Medulla oblongata (tissue), 1 donor: ENCODE measurements around the gene BNC2.

Experiments used
- DNase-seq: peaks from one replicate; pipeline ENCODE4 v3.0.0-alpha.2; 2015; ENCODE audit errors: extremely low spot score

BNC2 gene

DNA sequence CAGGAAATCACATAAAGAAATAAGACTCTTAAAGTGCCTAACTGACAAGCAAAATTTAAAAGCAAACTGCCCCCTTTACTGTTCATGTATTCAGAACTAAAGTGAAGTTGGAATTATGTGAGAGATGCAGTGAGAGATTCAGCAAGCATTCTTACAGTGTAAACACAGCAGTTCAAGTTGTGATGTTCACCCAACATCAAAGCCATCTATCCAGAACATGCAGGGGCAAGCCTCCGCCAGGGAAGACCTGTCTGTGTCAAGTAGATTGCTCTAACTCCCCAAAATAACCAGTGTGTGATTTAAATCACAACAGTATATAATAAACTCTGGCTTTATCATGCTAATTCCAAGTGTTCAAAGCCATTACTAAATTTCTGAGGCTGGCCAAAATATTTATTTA lies 233.3 kb downstream of the BNC2 start:
- DNase-seq, result no peak

DNA sequence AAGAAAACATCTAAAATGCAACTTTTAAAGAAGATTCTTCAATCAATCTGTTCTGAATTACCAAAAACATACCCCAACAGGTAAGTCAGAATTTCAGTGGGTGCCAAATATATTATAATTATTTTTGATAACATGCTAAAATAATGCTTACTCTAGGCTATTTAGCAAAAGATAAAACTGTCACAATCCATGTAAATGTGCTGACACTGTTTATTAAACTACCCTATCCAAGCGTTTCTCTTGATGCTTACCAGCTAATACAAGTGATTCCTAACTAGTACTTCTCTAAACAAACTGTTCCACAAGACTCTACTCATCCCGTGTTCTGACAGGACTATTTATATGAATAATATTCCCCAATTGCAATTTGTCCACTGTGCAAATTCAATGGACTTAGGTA lies 236.7 kb downstream of the BNC2 start:
- no peak for DNase-seq

DNA sequence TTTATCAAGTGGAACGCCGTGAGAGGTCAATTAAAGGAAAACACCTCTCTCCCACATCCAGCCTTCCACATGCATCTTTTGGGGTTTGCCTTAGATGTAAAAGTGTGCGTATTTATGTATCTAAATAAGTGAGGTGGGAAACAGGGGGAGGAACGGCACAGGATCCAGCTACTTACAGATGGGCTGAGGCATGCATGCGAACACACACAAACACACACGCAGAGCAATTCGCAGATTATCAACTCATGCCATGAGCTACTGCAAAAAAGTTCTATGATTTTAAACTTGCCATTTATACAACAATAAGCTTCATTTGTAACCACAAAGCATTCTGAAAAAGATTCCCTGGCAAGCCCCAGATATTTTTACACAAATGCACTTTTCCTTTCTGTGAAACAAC lies 242.1 kb downstream of the BNC2 start:
- no peak for DNase-seq

DNA sequence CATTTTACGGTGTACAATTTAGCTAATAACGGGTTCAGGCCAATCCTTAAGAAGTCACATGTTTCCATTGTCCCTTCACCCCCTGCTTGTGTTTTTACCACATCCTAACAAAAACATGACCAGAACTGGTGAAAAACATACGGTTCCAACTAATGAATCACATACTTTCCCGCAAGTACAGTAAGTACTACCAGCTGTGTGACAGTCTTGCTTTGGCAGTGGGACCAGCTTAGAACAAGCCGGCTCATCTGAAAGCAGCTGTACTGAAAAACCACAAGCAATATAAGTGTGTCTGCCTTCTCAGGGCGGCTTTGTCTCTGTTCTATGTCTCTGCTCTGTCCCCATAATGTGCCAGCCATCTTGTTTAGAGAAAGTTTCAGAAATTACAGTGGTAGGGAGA lies 242.5 kb downstream of the BNC2 start:
- no peak for DNase-seq

DNA sequence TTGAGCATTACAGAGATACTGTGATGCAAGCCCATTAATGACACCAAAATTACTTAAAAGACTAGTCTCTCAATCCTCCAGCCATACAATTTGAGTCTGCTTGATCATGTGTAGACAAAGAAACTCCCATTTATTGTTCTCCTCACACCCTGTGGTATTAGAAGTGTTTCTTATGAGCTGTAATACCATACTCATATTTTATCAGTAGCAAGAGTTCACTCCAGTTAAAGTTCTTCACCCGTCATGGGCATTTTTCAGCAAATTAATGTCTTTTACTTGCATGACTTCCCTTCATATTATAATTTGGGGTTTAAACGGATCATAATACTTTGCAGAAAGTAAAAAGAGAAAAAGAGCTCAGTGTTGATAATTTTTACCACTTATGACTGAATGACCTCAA lies 242.9 kb downstream of the BNC2 start:
- DNase-seq, result no peak

DNA sequence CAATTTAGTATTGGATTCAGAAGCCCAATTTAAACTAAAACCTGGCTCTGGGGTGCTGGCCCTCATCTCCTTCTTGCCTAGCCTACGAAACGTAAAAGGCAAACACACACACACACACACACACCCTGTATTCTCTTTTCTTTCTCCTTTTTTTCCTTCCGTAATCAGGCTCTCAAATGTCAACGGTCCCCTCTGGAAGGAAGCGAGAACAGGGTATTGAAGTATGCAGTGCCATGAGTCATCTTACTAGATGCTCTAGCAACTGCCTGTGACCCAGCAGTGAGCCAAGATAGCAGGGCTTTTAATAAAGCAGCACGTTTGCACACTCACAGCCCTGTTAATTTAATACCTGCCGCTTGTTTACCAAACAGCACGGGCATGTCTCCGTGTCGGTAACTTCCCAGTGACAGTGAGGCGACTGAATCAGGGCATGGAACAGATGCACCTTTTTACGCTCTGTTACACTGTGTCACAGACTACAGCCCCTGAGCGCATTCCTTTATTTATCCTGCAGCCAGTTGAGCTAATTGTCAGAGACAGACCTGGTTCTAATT lies 243.8 kb downstream of the BNC2 start:
- DNase-seq, result no peak

DNA sequence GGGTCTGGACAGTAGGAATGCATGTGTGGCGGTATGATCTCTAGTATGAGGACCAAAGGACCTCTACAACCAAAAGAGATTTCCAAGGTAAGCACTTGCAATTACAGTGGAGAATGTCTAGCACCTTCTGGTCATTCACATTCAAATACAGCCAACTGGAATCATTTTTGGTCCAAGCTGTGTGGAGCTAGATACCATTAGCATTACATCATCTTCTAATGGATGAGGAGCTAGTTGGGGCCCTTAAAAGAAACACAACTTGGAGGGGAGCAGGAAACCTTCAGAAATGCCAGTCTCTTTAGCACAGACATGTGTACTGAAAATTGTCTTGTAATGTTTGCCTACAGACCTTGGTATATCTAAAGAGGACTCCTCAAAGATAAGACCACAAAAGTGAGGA lies 244.7 kb downstream of the BNC2 start:
- no peak for DNase-seq

DNA sequence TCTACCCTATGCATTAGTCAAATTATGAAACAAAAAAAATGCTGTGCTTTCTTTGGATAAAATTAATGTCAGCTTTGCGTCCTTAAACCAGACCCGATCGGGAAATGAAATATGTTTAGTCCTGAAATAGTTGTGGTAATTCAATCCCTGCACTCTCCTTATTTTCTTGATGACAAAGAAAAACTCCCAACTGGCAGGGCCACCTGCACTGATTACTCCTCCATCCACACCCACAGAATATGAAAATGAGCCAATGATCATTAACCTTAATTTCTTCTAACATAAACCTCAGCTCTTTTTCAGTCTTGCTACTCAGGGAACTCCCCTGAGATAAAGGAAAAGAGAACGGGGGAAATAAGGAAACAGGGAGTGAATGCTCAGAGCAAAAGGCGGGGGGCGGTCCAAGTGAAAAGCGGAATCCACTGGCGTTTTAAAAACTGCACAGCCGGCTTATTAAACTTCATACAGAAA lies 245.3 kb downstream of the BNC2 start:
- DNase-seq, result no peak

DNA sequence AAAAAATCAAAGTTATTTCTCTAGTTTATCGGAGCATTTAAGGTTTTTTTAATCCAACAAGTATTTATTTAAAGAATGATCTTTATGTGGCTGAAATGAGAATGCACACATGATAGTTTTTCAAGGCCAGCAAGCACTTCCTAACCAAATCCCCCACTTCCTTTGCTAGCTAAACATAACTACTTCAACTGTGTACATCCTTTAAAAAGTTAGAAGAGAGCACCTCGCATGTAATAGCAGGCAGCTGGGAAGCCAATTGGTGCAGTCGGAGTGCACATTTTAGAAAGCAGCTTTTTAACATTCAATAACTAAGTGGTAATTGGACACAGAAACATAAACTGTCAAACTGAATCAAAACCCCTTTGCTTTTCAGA lies 245.7 kb downstream of the BNC2 start:
- DNase-seq, result no peak

DNA sequence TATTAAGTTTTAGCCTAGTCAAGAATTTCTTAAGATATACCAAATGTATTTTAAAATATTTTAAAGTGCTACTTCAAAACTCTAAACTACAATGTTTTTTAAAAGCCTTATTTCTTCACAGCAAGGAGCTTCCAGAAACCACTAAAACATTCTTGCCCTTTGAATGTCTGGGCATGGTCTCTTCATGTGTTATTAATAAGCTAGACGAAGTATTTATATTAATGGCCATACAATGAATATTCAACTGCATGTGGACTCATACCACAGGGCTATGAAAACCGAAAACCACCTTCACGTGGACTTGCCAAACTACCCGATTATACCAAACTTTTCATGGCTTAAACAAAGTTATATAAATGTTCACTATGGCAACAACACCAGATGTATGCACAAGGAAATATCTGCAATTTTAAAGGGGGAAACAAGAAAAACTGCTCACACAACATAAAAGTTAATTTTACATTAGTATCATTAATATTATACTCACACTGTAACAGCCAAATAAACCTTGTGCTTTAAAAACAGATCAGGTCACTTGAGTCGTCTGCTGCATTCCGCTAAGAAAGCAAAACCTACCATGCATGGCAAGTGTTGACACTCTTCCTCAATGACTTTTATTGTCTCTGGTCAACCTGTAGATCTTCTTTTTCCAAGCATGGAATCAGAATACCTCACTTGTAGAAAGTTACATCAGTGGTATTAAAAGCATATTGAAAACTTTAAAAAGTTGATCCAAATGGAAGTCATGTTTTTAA lies 246.3 kb downstream of the BNC2 start:
- no peak for DNase-seq

DNA sequence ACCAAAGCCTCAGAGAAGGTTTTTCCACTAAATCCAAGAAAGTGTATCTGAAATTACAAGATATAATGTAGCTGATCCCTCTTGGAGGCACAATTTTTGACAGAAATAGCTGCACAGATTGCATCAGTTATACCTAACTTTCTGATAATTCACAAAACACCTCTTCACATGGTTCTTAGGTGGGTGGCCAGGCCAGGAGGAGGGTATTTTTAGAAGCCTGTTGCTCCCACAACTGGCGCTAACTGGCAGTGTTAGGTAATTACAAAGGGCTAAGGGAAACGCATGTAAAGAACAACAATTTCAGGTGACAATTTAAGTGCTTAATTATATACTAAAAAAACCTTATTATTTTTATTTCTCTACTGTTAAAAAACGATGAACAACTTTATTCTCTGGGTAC lies 247.9 kb downstream of the BNC2 start:
- no peak for DNase-seq

DNA sequence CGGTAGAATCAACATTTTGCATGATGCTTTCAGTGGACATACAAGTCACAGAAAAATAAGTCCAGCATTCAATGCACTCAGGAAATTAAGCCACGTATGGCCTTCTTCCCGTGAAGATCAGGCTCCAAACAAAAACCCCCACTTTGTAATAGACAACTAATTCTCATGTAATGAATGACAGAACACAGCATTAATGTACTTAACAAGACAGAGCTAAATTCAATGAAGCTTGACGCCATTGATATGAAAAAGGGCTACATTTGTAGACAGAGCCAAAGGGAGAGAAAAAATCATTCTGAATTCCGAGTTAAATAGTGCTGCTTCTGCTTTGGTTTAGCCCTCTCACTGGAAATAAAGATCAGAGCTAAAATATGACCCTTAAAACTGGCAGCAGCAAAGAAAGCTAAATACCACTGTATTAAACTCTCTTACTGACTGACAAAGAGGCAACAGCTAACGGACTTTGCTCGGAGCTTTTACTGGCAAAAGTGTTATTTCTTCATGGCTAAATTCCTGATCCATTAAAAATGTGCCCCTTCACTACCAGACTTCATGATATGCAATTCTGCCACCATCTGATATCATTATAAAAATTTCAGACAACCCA lies 250.5 kb downstream of the BNC2 start:
- no peak for DNase-seq

DNA sequence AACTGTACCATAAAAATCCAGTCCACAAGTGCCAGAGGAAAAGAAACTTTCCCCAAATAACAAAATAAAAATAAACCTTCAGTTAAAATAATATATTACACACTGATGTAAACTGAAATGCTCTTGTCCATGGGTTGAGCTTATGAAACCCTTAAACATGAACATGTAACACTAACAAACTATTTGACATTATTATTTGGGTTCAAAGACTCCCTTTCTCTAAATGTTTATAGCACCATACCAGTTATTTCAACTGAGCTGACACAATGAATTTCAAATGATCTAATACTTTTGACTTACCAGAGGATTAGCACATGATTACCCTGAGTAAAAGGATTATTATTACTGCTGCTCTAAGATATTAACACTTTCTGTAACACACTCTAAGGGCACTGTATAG lies 251.1 kb downstream of the BNC2 start:
- DNase-seq, result no peak

DNA sequence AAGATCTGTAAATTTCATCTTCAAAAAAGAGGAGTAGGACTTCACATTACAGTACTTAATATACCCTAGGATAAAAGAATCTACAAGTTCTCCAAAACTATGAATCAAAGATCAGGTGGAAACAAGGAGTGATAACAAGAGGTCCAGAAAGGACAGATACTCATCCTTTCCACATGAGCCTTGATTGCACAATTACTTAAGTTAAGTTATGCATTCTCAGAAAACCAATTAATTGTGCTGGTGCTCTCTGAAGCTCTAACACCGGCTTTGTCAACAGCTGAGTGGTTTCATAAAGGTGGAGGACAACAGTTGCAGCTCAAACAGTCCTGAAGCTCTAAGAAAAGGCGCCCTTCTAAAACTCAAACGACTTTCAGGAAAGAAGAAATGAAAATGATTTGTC lies 251.9 kb downstream of the BNC2 start:
- DNase-seq, result no peak

DNA sequence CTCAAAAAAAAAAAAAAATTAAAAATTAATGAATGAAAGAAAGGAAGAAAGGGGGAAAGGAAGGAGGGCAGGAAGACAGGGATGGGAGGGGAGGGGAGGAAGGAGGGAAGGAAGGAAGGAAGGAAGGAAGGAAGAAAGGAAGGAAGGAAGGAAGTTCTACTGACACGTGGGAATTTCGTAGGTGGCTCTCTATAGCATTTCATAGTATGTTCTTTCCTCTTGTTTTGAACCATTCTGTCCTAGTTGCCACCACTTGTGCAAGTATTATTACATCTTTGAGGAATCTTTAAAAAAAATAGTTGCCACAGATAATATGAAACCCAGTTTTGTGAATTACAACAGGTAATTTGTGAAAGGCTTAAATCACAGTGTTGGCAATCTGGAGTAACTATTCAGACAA lies 253.8 kb downstream of the BNC2 start:
- no peak for DNase-seq

DNA sequence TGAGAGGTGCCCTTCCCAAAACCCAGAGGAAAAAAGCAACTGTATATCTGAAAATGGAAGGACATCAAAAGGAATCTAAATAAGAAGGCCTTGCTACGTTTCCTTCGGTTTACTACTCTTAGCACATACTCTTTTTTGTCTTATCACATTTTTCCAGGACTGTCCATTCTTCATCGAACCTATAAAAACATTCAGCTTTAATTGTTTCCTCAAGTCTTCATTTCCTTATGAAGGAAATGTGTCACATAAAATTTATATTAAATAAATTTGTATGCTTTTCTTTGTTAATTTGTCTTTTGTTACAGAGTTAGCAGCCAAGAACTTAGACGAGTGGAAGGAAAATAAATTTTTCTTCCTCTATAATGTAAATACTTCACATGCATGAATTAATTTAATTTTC lies 255.0 kb downstream of the BNC2 start:
- DNase-seq, result no peak

DNA sequence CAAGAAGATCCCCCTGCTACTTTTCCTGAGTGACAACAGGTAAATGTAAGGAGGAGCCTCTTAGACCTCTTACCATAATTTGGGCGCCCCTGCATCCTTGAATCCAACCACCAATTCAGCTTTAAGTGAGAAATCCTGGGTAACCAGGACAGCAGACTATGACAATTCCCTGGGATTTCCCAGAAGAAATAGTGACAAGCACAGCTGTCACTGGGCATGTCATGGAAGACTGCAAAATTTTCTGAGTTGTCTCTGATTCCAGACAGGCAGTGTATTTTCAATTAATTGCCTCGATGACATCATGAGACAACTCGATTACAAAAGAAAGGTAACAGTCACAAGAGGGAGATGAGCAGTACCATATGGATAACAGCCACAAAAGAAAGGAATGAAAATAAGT lies 256.9 kb downstream of the BNC2 start:
- DNase-seq, result no peak

DNA sequence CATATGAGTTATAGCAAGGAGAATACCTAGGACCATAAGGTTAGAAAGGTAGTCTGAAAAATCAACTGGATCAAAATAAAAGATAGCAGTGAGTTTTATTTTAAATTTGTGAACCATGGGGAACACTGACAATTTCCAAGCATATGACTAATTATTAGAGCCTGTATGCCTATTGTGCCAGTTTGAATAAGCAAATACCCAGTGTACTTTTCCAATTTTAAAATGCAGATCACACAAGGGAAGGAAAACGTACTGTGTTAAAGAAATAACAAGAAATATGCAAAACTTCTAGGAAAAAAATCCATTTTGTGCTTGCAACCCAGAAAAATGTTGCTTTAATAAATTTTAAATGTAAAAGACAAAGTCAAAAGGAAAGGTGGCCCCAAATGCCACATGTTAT lies 257.4 kb downstream of the BNC2 start:
- DNase-seq, result no peak

DNA sequence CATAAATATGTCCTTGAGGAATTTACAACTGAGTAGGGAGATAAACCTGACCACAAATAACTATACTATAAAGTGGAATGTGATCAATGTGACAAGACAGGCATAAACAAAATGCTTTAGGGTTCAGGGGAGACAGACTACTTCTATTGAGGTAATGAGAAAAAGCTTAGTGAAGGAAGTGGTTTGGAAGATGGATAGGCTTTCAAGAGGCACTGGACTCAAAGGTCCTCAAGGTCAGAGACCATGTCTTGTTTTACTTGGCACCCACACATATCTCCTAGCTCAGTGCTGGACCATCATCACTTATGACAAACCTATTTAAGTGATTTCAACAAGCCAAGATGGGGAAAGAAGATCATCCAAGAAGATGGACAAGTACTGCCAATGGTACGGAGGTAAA lies 257.8 kb downstream of the BNC2 start:
- no peak for DNase-seq

DNA sequence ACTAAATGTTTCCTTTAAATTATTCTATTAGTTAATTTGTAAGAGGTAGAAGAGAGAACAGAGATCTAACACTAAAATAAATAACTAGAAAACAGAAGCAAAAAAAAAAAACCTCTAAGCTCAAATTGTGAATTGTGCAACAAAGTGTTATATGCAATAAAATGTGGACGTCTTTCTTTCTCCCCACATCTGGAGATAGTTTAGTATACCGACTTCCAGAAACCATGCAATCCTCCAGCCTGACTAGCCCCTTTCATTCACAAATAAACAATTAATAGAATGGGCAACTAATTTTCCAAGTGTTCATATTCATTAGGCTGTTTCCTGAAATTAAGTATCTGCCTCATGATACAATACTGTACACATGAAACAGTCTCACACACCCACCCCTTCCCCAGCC lies 258.5 kb downstream of the BNC2 start:
- no peak for DNase-seq

DNA sequence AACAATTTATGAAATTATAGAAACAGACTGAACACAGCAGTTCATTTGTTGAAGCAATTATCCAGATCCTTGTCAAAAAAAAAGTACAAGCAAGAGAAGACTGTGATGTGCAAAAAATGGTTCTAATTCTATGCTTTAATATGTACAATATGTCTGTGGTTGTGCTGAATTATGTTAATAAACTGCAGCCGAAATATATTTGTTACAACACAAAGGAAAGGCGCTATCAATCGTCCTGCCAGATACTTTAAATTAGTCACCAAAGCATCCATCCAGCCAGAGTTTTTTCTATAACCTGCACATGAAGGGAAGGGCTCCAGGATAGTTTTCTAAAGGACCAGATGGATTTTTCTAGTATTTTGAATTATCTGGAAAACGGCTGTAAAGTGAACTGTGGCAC lies 259.5 kb downstream of the BNC2 start:
- no peak for DNase-seq

DNA sequence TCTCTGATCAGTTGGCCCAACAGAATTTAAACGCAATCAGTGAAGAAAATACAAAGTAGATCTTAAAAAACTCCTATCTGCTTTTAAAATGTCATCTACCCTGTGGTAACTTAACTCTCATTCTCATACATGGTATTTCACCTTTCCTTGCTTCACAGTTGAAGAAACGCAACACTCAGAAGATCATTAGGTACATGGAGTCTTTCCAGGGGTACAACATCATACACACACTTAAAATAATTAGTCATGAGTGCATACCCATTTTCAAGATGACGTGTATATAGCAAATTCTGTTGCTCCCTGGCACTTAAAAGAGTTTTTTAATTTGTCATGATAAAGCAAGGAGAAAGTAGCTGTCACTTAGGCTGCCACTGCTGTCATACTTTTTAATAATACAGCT lies 259.9 kb downstream of the BNC2 start:
- no peak for DNase-seq

DNA sequence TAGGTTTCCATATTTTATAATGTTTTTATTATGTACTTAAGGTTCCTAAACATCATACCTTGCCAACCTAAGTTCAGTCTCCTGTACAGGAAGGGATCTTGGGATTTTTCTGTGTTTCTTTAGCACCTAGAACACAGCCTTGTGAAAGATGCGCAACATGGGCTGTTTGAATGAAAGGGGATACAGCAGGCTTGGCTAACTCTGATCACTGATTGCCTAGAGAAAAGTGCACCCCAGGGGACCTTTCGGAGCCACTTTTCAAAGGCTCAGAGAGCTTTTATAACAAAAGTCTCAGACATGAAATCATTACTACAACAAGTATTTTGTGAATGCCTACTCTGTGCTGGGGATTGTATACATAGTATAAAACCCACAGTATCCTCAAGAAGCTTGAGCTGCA lies 261.6 kb downstream of the BNC2 start:
- DNase-seq, result no peak

DNA sequence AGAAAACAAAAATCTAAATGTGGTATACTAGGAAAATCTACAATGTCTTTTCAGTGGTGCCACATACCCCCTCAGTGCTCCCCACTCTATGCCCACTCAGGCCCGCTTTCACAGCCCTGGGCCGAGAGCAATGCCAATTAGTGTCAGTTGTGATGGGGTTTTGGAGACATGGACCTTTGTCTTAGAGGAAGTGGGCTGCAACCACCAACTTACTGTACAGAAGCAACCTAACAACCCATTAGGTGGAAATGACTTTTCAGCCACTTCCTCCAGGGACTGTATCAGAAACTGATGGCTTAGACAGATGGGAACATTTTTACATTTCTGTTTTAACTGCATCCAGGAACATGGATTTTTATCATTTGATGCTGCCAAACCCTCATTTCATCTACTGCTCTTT lies 268.0 kb downstream of the BNC2 start:
- DNase-seq, result no peak
